WTC11 (cell line): ENCODE data around the gene TM7SF3. TPM values are rescaled to one million over a fixed set of nuclear protein-coding genes. Genes with fewer than 3 reads are reported as not detected.

Source experiments
- ATAC-seq: fragments of 200-7000 bp; cut with Tn5 transposase; 2 replicates; pipeline ENCODE4 v1.10.0; 2021; ENCODE audit warnings: mild to moderate bottlenecking, moderate library complexity
- CTCF ChIA-PET: fragments of 300-600 bp; sonication (Branson Sonifier 250); formaldehyde crosslinking; loops from one replicate; lab custom pipeline; 2021; ENCODE audit warnings: antibody characterized with exemption; lab: Charles Lee
- POLR2A ChIA-PET: fragments of 350-600 bp; sonication (Branson Sonifier 250); formaldehyde crosslinking; loops from one replicate; lab custom pipeline; 2021; ENCODE audit warnings: antibody characterized with exemption; lab: Charles Lee
- DNase-seq: peaks from one replicate; pipeline ENCODE4 v3.0.0; 2021; ENCODE audit warnings: low spot score
- H3K27ac Mint-ChIP-seq: 2 replicates; pipeline ENCODE4 v1.8.0; 2021; ENCODE audit warnings: mixed read lengths
- H3K27me3 Mint-ChIP-seq: 2 replicates; pipeline ENCODE4 v1.8.0; 2021; ENCODE audit warnings: low read depth, mild to moderate bottlenecking, moderate library complexity, mixed read lengths
- H3K36me3 Mint-ChIP-seq: 2 replicates; pipeline ENCODE4 v1.8.0; 2021; ENCODE audit warnings: mixed read lengths
- H3K4me1 Mint-ChIP-seq: 2 replicates; pipeline ENCODE4 v1.8.0; 2022; ENCODE audit warnings: mixed read lengths
- H3K4me3 Mint-ChIP-seq: 2 replicates; pipeline ENCODE4 v1.8.0; 2021; ENCODE audit warnings: mild to moderate bottlenecking, moderate library complexity, mixed read lengths
- H3K9me3 Mint-ChIP-seq: 2 replicates; pipeline ENCODE4 v1.8.0; 2021; ENCODE audit warnings: mixed read lengths
- GABPB1 ChIP-seq: sonication (generic); formaldehyde crosslinking; IDR thresholded peaks from 2 replicates; pipeline ENCODE4 v1.8.1; 2023; ENCODE audit warnings: mild to moderate bottlenecking, missing genetic modification reagents
- JAZF1 ChIP-seq: fragments of 250-450 bp; sonication (Bioruptor Pico); IDR thresholded peaks from 2 replicates; pipeline ENCODE4 v1.9.0; 2021; ENCODE audit warnings: moderate library complexity, mild to moderate bottlenecking, inconsistent platforms
- NFATC4 ChIP-seq: fragments of 250-450 bp; sonication (Bioruptor Pico); IDR thresholded peaks from 2 replicates; pipeline ENCODE4 v1.9.0; 2021; ENCODE audit warnings: mild to moderate bottlenecking
- NR1H2 ChIP-seq: sonication (generic); formaldehyde crosslinking; IDR thresholded peaks from 2 replicates; pipeline ENCODE4 v1.9.0; 2021; ENCODE audit warnings: mild to moderate bottlenecking, moderate library complexity, missing genetic modification reagents
- NR3C1 ChIP-seq: sonication (generic); formaldehyde crosslinking; conservative IDR thresholded peaks from 2 replicates; pipeline ENCODE4 v1.8.1; 2023; ENCODE audit warnings: low read depth, mild to moderate bottlenecking, missing genetic modification reagents
- PRRX2 ChIP-seq: fragments of 250-450 bp; sonication (Bioruptor Pico); IDR thresholded peaks from 2 replicates; pipeline ENCODE4 v1.8.0; 2021; ENCODE audit warnings: mild to moderate bottlenecking
- ZBTB21 ChIP-seq: sonication (generic); formaldehyde crosslinking; IDR thresholded peaks from 2 replicates; pipeline ENCODE4 v1.8.1; 2023; ENCODE audit warnings: mild to moderate bottlenecking, missing genetic modification reagents, borderline replicate concordance
- ZNF232 ChIP-seq: sonication (generic); formaldehyde crosslinking; IDR thresholded peaks from 2 replicates; pipeline ENCODE4 v1.8.0; 2022; ENCODE audit warnings: mild to moderate bottlenecking, missing genetic modification reagents
- ZNF396 ChIP-seq: fragments of 250-450 bp; sonication (Bioruptor Pico); IDR thresholded peaks from 2 replicates; pipeline ENCODE4 v1.8.0; 2021; ENCODE audit warnings: mild to moderate bottlenecking, moderate library complexity, borderline replicate concordance
- total RNA-seq: library from RNA; stranded (reverse); gene quantifications from 3 replicates; pipeline ENCODE4 v1.2.3, GENCODE V29; 2021
- TF ChIP-seq, protein P1 (sequence below): fragments of 250-450 bp; sonication (Bioruptor Pico); IDR thresholded peaks from 2 replicates; pipeline ENCODE4 v1.9.0; 2021; ENCODE audit warnings: mild to moderate bottlenecking, borderline replicate concordance
- TF ChIP-seq, protein P2 (sequence below): sonication (generic); formaldehyde crosslinking; conservative IDR thresholded peaks from 2 replicates; pipeline ENCODE4 v1.8.1; 2023; ENCODE audit warnings: mild to moderate bottlenecking, low read depth, missing genetic modification reagents, moderate library complexity
- TF ChIP-seq, protein P3 (sequence below): fragments of 250-450 bp; sonication (Bioruptor Pico); IDR thresholded peaks from 2 replicates; pipeline ENCODE4 v1.9.0; 2021; ENCODE audit warnings: mild to moderate bottlenecking
- TF ChIP-seq, protein P4 (sequence below): sonication (generic); formaldehyde crosslinking; IDR thresholded peaks from 2 replicates; pipeline ENCODE4 v1.8.0; 2023; ENCODE audit warnings: mild to moderate bottlenecking, missing genetic modification reagents
- TF ChIP-seq, protein P5 (sequence below): sonication (generic); formaldehyde crosslinking; IDR thresholded peaks from 2 replicates; pipeline ENCODE4 v1.8.1; 2022; ENCODE audit warnings: mild to moderate bottlenecking, moderate library complexity, missing genetic modification reagents
- TF ChIP-seq, protein P6 (sequence below): sonication (generic); formaldehyde crosslinking; IDR thresholded peaks from 2 replicates; pipeline ENCODE4 v1.8.0; 2022; ENCODE audit warnings: missing genetic modification reagents
- TF ChIP-seq, protein P7 (sequence below): sonication (generic); formaldehyde crosslinking; IDR thresholded peaks from 2 replicates; pipeline ENCODE4 v1.8.0; 2022; ENCODE audit warnings: mild to moderate bottlenecking, missing genetic modification reagents

TM7SF3 gene
- total RNA-seq, 1 experiment from 2014 or later, result 75.3 TPM

DNA sequence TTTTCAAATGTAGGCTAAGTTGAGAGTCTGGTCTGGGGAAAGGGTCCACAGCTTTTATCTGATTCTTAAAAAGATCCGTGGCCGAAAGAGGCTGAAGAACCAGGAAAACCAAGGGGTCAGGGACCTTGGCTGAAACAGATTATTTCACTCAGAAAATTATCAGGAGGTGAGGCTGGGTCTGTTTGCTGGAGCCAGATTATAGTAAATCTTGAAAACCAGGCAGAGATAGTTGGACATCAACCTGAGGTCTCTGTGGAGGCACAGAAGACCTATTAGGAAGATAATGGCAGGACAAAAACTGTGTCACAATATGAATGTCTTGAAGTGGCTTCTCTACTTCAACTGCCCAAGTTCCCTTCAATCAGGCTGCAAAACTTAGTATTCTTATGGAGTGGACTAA lies 6.6 kb upstream of the TM7SF3 start (continued):
- TF ChIP-seq, protein P1, sequence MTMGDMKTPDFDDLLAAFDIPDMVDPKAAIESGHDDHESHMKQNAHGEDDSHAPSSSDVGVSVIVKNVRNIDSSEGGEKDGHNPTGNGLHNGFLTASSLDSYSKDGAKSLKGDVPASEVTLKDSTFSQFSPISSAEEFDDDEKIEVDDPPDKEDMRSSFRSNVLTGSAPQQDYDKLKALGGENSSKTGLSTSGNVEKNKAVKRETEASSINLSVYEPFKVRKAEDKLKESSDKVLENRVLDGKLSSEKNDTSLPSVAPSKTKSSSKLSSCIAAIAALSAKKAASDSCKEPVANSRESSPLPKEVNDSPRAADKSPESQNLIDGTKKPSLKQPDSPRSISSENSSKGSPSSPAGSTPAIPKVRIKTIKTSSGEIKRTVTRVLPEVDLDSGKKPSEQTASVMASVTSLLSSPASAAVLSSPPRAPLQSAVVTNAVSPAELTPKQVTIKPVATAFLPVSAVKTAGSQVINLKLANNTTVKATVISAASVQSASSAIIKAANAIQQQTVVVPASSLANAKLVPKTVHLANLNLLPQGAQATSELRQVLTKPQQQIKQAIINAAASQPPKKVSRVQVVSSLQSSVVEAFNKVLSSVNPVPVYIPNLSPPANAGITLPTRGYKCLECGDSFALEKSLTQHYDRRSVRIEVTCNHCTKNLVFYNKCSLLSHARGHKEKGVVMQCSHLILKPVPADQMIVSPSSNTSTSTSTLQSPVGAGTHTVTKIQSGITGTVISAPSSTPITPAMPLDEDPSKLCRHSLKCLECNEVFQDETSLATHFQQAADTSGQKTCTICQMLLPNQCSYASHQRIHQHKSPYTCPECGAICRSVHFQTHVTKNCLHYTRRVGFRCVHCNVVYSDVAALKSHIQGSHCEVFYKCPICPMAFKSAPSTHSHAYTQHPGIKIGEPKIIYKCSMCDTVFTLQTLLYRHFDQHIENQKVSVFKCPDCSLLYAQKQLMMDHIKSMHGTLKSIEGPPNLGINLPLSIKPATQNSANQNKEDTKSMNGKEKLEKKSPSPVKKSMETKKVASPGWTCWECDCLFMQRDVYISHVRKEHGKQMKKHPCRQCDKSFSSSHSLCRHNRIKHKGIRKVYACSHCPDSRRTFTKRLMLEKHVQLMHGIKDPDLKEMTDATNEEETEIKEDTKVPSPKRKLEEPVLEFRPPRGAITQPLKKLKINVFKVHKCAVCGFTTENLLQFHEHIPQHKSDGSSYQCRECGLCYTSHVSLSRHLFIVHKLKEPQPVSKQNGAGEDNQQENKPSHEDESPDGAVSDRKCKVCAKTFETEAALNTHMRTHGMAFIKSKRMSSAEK (CRISPR knock-in tag), result no peak
- TF ChIP-seq ZNF232 (CRISPR knock-in tag) (no peak), NFATC4 (CRISPR knock-in tag) (no peak), NR3C1 (CRISPR knock-in tag) (no peak), NR1H2 (CRISPR knock-in tag) (no peak)
- TF ChIP-seq, protein P2, sequence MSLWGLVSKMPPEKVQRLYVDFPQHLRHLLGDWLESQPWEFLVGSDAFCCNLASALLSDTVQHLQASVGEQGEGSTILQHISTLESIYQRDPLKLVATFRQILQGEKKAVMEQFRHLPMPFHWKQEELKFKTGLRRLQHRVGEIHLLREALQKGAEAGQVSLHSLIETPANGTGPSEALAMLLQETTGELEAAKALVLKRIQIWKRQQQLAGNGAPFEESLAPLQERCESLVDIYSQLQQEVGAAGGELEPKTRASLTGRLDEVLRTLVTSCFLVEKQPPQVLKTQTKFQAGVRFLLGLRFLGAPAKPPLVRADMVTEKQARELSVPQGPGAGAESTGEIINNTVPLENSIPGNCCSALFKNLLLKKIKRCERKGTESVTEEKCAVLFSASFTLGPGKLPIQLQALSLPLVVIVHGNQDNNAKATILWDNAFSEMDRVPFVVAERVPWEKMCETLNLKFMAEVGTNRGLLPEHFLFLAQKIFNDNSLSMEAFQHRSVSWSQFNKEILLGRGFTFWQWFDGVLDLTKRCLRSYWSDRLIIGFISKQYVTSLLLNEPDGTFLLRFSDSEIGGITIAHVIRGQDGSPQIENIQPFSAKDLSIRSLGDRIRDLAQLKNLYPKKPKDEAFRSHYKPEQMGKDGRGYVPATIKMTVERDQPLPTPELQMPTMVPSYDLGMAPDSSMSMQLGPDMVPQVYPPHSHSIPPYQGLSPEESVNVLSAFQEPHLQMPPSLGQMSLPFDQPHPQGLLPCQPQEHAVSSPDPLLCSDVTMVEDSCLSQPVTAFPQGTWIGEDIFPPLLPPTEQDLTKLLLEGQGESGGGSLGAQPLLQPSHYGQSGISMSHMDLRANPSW (CRISPR knock-in tag), result no peak

DNA sequence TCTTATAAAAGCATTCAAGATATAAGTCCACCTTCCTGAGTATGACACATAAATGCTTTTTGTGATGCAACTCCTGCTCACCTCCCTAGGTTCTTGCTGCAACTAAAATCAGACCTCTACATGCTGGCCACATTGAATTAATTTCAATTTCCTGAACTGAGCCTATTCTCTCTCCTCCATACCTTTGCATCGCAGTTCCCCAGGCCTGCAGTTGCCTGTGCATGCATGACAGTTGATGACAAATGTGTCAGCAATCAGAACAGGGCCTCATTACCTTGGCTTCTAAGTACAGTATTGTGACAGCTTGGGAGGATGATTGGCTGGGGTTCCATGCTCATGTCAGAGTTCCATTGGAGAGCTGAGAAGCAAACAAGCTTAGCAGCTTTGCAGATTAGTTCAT lies 3.9 kb upstream of the TM7SF3 start:
- H3K36me3 Mint-ChIP-seq, result 0 out of 2 replicates have a peak, but pooled peaks cover 3% of the 10 kb centered on the region
- DNase-seq, result no peak
- peaks cover 26% of the 10 kb centered on the region for H3K4me1 Mint-ChIP-seq
- no peak overlapping the region for H3K4me3 Mint-ChIP-seq
- no peaks in the 10 kb centered on the region for H3K9me3 Mint-ChIP-seq
- H3K27ac Mint-ChIP-seq, result no peak overlapping the region
- H3K27me3 Mint-ChIP-seq, result no peaks in the 10 kb centered on the region
- ChIA-PET POLR2A (no interaction called here), CTCF (interaction anchor here (1.3 kb wide), 1 partner anchor 288 kb away, joined by 3 read pairs; no protein-coding TSS in a partner anchor)
- no peak for ATAC-seq
- TF ChIP-seq, protein P3, sequence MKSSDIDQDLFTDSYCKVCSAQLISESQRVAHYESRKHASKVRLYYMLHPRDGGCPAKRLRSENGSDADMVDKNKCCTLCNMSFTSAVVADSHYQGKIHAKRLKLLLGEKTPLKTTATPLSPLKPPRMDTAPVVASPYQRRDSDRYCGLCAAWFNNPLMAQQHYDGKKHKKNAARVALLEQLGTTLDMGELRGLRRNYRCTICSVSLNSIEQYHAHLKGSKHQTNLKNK (CRISPR knock-in tag), result no peak
- no peak for TF ChIP-seq GABPB1 (CRISPR knock-in tag)
- TF ChIP-seq, protein P4, sequence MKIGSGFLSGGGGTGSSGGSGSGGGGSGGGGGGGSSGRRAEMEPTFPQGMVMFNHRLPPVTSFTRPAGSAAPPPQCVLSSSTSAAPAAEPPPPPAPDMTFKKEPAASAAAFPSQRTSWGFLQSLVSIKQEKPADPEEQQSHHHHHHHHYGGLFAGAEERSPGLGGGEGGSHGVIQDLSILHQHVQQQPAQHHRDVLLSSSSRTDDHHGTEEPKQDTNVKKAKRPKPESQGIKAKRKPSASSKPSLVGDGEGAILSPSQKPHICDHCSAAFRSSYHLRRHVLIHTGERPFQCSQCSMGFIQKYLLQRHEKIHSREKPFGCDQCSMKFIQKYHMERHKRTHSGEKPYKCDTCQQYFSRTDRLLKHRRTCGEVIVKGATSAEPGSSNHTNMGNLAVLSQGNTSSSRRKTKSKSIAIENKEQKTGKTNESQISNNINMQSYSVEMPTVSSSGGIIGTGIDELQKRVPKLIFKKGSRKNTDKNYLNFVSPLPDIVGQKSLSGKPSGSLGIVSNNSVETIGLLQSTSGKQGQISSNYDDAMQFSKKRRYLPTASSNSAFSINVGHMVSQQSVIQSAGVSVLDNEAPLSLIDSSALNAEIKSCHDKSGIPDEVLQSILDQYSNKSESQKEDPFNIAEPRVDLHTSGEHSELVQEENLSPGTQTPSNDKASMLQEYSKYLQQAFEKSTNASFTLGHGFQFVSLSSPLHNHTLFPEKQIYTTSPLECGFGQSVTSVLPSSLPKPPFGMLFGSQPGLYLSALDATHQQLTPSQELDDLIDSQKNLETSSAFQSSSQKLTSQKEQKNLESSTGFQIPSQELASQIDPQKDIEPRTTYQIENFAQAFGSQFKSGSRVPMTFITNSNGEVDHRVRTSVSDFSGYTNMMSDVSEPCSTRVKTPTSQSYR, result no peak
- TF ChIP-seq, protein P5, sequence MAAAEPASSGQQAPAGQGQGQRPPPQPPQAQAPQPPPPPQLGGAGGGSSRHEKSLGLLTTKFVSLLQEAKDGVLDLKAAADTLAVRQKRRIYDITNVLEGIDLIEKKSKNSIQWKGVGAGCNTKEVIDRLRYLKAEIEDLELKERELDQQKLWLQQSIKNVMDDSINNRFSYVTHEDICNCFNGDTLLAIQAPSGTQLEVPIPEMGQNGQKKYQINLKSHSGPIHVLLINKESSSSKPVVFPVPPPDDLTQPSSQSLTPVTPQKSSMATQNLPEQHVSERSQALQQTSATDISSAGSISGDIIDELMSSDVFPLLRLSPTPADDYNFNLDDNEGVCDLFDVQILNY (CRISPR knock-in tag), result no peak
- TF ChIP-seq ZNF396 (CRISPR knock-in tag), result no peak
- TF ChIP-seq JAZF1 (CRISPR knock-in tag), result no peak
- TF ChIP-seq, protein P6, sequence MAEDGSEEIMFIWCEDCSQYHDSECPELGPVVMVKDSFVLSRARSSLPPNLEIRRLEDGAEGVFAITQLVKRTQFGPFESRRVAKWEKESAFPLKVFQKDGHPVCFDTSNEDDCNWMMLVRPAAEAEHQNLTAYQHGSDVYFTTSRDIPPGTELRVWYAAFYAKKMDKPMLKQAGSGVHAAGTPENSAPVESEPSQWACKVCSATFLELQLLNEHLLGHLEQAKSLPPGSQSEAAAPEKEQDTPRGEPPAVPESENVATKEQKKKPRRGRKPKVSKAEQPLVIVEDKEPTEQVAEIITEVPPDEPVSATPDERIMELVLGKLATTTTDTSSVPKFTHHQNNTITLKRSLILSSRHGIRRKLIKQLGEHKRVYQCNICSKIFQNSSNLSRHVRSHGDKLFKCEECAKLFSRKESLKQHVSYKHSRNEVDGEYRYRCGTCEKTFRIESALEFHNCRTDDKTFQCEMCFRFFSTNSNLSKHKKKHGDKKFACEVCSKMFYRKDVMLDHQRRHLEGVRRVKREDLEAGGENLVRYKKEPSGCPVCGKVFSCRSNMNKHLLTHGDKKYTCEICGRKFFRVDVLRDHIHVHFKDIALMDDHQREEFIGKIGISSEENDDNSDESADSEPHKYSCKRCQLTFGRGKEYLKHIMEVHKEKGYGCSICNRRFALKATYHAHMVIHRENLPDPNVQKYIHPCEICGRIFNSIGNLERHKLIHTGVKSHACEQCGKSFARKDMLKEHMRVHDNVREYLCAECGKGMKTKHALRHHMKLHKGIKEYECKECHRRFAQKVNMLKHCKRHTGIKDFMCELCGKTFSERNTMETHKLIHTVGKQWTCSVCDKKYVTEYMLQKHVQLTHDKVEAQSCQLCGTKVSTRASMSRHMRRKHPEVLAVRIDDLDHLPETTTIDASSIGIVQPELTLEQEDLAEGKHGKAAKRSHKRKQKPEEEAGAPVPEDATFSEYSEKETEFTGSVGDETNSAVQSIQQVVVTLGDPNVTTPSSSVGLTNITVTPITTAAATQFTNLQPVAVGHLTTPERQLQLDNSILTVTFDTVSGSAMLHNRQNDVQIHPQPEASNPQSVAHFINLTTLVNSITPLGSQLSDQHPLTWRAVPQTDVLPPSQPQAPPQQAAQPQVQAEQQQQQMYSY, result no peak
- no peak for TF ChIP-seq PRRX2
- TF ChIP-seq, protein P7, sequence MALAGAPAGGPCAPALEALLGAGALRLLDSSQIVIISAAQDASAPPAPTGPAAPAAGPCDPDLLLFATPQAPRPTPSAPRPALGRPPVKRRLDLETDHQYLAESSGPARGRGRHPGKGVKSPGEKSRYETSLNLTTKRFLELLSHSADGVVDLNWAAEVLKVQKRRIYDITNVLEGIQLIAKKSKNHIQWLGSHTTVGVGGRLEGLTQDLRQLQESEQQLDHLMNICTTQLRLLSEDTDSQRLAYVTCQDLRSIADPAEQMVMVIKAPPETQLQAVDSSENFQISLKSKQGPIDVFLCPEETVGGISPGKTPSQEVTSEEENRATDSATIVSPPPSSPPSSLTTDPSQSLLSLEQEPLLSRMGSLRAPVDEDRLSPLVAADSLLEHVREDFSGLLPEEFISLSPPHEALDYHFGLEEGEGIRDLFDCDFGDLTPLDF (CRISPR knock-in tag), result no peak
- TF ChIP-seq ZBTB21 (CRISPR knock-in tag), result no peak
